ENCODE data around the gene COL2A1.
"Not testable (repeated sequence)": the region's sequence is repeated elsewhere in the genome, so short reads cannot be mapped to it uniquely, and the experiment has no call there.

Gene COL2A1

DNA sequence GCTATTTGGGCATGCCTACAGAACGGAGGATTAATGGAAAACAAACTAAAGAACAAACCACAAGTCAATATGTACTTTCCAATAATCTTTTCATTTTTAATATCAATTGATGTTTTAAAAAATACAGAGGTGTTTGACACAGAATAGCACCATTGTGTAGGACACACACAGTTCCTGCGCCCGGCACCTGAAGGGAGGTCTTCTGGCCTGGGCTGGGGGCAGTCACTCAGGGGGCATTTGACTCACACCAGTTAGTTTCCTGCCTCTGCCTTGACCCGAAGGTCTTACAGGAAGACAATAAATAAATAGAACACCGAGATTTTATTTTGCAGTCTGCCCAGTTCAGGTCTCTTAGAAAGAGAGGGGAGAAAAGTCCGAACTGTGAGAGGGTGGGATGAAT, 31.4 kb downstream of the COL2A1 start:
- FAIRE-seq, result no peak

DNA sequence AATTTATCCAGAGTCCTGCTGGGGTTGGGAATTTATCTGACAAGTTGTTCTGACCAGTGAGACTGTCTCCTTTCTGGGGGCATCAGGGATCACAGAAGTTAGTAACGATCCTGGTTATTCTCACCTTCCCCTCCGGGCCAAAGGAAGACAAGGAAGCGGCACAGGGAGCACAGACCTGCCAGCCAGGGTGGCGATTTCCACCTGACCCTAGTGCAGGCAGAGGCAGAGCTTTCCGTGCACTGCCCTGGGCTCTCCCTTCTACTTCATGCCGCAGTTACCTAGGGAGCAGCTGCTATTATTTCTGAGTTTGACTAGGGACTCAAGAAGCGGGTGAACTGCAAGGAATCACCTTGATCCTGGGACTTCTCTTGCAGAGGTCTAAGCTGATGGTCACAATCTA, 33.4 kb downstream of the COL2A1 start:
- no peak for FAIRE-seq

- FAIRE-seq, result no peak
Measured at GRCh38 chr12:47969845-47970244, 34.4 kb downstream of the COL2A1 start.

DNA sequence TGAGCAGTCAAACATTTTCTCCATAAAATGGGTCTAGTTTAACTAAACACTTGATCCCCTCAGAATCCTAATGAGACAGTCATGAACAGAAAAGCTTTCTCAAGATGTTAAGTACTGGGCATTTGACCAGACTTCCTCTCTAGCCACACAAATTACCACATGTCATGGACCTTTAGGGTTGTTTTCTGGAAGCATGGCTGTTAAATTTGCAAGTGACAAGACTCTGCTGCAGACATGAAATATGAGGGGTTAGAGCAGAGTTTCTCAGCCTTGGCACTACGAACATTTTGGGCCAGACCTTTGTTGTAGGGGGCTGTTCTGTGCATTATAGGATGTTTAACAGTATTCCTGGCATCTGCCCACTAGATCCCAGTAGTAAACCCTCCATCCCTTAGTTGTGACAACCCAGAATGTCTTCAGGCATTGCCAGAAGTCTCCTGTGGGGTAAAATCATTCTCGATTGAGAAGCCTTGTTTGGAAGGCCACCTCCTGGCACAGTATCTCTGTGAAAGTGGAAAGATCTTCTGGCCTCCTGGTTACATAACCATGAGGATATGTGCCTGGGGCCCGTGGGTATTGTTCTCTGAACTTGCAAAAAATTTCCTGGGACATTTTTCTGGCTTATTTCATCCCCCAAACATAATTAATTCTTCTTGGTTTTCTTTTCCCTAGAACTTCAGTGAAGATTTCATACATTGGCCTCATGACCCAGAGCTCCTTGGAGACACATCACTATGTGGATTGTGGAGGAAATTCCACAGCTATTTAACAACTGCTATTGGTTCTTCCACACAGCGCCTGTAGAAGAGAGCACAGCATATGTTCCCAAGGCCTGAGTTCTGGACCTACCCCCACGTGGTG, 36.6 kb downstream of the COL2A1 start:
- FAIRE-seq, result no peak

- FAIRE-seq, result no peak
Measured at GRCh38 chr12:47965581-47965980, 38.7 kb downstream of the COL2A1 start.

GRCh38 chr12:47964106-47964728, 40.1 kb downstream of the COL2A1 start:
- no peak for FAIRE-seq

GRCh38 chr12:47963340-47964040, 40.8 kb downstream of the COL2A1 start, which contains the start of gene TMEM106C:
Gene TMEM106C, plus strand, starts transcription at chr12:47963596. Its CDS starts 641 bp downstream, at chr12:47964237.
- peak; percentile 70 for FAIRE-seq

- FAIRE-seq, result no peak
Measured at GRCh38 chr12:47962198-47962597, 42.1 kb downstream of the COL2A1 start.

DNA sequence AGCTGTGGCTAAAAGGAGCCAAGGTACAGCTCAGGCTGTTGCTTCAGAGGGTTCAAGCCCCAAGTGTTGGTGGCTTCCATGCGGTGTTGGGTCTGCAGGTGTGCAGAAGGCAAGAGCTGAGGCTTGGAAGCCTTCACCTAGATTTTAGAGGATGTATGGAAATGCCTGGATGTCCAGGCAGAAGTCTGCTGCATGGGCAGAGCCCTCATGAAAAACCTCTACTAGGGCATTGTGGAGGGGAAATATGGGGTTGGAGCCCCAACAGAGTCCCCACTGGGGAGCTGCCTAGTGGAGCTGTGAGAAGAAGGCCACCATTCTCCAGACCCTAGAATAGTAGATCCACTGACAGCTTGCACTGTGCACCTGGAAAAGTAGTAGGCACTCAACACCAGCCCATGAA, 46.6 kb downstream of the COL2A1 start:
- not testable (repeated sequence) for FAIRE-seq

- FAIRE-seq, result no peak
Measured at GRCh38 chr12:47955059-47955458, 49.2 kb downstream of the COL2A1 start.

DNA sequence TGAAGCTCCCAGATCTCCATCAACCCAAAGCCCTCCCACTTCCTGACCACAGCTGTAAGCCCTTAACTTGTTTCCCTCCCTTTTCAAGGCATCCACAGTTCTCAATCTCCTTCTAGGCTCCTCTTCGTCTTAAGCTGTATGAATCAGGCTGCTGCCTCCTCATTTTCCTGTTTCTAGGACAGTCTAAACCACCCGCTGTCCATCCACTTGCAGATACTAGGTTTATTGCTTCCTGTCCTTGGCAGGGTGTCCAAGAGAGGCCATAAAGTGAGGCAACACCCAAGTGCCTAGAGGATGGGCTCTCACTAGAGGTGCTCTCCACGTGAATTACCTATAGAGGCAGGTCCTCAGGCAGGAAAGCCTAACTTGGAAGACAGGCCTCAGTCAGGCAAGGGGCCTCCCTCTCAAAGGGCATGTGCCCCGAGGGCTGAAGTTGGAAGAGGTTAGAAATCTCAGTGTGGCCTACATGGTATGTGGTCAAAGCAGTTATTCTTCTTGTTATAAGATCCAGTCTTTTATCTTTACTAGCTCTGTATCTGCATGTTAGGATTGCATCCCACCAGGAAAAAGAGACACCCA, 49.7 kb downstream of the COL2A1 start:
- no peak for FAIRE-seq

- FAIRE-seq, result no peak
Measured at GRCh38 chr12:47954058-47954457, 50.2 kb downstream of the COL2A1 start.

- FAIRE-seq, result no peak
Measured at GRCh38 chr12:47950856-47951468, 53.3 kb downstream of the COL2A1 start.

DNA sequence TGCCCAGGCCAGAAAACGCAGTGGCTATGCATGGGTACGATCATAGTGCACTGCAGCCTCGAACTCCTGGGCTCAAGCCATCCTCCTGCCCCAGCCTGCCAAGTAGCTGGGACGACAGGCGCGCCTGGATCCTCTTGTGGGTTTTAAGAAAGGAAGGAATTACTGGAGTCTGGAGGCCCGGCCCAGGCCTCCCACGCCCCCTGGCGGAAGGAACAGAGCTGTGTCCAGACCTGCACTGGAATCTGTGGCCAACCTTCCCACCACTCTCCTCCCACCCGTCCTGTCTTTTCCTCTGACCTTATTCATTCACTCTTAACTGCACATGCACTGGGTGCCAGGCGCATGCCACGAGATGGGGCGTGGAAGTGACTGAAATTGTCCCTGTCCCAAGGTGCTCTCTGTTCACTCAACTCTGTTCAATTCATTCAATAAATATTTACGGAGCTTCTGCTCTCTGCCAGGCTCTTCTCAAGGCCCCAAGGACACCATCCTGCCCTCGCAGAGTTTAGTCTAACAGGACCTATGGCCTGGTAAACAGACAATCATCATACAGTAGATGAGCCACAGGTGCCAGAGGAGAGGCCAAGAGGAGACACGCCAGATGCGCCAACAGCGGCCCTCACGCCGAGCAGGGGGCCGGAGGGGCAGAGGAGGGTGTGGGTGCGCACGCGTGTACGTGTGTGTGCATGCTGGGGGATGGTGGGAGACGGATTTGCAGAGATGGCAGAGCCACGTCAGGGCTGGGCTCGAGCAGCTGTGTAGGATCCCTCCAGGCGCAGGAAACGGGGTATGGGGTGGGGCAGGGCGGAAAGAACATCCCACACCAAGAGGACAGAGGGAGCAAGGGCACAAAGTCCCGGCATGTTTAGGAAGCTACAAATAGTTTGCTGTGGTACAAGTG, 54.6 kb downstream of the COL2A1 start:
- FAIRE-seq, result no peak

DNA sequence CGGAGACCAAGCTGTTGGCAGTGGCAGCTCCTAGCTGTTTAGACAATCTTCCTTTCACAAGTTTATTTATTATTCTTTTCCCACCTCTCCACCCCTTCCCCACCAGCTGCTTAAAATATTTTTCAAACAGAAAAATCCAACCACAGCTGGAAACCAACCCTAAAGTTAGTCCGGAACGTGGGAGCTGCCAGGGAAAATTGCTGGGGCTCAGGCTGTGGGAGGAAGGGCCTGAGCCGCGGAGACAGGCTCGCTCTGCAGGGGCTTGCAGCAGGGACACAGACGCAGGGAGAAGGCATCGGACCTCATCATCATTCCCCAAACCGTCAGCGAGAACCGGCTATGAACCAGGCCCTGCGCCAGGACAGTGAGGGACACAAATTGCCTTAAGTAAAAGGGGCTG, 56.9 kb downstream of the COL2A1 start:
- FAIRE-seq, result no peak

DNA sequence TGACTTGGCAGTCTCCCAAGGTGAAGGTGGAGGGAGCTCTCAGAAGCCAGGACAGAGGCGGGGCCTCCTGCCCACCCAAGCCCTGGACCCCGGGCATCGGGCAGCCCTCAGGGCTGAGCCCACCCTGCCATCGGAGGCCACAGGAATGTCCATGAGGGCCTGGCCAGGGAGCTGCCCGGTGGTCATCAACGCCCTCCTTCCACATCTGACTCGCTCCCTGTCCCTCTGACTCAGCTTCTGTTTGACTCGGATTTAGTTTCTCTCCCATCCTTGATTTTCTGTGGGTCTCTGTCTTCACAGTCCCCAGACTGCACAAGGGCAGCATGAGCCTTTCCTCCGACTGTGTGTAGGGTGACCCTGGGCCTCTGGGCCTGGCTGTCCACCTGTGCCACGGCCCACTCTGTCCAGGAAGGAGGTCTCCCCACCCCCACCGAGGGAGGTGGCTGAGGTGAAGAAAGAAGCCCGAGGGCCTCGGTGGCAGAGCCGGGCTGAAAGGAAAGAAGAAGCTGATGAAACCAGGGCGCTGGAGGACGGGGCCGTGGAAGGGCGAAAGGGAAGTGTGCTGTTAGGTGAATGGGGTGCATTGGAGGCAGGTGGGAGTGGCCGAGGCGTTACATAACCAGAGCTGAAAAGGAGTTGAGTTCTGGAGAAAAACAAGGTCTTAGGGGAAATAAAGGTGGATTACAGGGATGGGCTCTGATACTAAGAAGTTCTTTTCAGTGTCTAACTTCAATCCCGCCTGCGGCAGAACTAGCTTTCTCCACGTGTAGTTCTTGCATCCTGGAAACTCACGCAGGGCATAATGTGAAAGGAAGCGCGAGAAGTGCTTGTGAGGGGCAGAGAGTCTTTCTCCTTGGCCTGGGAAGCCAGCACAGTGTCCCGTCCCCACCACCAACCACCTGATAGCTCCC, 57.6 kb downstream of the COL2A1 start:
- no peak for FAIRE-seq

DNA sequence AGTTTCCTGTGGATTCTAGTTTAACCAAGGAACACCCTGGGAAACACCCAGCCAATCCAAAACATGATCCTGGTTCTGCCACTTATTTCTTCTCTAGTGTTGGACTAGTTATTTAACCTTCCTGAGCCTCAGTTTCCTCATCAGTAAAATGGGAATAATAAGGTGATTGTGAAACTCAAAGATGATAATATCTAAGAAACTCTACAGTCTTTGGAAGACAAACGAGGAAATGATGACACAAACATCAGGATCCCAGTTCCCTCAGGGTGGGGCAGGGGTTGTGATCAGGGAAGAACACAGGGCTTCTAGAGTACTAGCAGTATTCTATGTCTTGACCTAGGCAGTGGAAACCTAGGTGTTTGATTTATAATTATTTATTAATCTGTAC, 58.9 kb downstream of the COL2A1 start:
- no peak for FAIRE-seq

DNA sequence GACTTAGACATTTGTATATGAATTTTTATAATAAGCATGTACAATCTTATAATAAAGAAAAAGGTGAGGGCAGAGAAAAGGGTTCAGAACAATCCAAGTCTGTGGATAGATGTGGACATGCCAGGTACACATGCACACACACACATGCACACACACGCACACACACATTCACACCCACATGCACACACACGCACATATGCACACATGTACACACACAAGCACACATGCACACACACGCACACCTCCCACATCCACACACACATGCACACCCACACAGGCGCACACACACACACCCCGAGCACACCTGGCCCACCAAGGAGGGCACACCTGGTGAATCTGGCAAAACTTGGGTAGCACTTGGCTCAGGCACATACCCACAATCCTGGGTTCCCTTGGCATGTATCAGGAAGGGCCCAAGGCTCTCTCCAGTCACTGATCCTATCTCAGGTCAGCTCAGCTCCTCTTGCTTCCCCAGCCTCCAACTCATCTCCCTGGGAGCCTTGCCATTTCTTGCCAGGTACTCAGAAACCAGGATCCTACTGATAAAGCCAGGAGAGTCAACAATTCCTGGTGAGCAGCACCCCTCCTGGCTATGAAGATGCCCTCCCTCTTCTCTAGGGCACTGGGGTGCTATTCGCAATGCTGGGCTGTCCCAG, 59.5 kb downstream of the COL2A1 start:
- FAIRE-seq, result no peak

DNA sequence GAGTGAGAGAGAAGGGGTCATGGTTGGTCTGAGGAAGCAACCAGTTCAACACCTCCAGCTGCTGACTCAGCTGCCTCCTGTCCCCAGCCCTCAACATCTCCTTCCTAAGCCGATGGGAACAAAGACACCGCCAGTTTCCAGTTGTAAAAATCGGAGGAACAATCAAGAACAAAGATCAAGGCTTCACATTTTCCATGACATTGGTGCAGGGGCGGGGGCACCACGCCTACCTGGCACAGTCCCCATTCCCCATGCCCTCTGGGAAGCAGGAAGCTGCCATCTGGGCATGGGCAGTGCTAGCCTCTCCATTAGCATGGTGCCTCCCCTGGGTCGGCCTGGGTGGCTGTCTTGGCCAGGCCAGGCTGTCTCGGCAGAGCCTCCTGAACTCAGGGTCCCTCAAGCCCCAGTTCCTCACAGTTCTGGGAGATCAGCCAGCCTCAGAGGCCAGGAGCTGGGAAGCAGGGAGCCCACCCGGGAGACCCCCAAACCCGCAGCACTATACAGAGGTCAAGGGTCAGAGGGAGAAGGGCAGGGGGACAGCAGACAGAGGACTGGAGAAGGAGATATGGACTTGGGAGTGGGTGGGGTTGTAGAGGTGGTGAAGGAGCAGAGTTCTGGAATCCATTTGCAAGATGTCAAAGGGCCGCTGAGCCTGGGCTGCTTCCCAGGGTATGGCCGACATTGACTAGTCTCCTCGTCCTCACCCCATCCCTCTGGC, 60.5 kb downstream of the COL2A1 start:
- FAIRE-seq, result no peak
